T-helper 2 cell treated with Interferon-gamma antibody and Interleukin-4, amounts not matched to agents 5 μg/mL and 100 μg/mL, for 36 hours (primary cell): ENCODE measurements around the gene ZNF746.
A peak's percentile ranks its signal among the peaks of the same experiment; 100 is the strongest.

Experiments used
- DNase-seq: peaks from one replicate; pipeline ENCODE4 v3.0.0; 2021; ENCODE audit warnings: low spot score
- H3K27ac Mint-ChIP-seq: one replicate; pipeline ENCODE4 v1.8.0; 2021; ENCODE audit warnings: mild to moderate bottlenecking, mixed read lengths
- H3K27me3 Mint-ChIP-seq: one replicate; pipeline ENCODE4 v1.8.0; 2021; ENCODE audit warnings: low read depth, mixed read lengths
- H3K36me3 Mint-ChIP-seq: one replicate; pipeline ENCODE4 v1.8.0; 2021; ENCODE audit warnings: low read depth, mixed read lengths
- H3K4me1 Mint-ChIP-seq: one replicate; pipeline ENCODE4 v1.8.0; 2021; ENCODE audit warnings: low read depth, mixed read lengths
- H3K4me3 Mint-ChIP-seq: one replicate; pipeline ENCODE4 v1.8.0; 2022; ENCODE audit warnings: mild to moderate bottlenecking, moderate library complexity, mixed read lengths
- H3K9me3 Mint-ChIP-seq: one replicate; pipeline ENCODE4 v1.8.0; 2021; ENCODE audit warnings: mixed read lengths

Gene ZNF746

DNA sequence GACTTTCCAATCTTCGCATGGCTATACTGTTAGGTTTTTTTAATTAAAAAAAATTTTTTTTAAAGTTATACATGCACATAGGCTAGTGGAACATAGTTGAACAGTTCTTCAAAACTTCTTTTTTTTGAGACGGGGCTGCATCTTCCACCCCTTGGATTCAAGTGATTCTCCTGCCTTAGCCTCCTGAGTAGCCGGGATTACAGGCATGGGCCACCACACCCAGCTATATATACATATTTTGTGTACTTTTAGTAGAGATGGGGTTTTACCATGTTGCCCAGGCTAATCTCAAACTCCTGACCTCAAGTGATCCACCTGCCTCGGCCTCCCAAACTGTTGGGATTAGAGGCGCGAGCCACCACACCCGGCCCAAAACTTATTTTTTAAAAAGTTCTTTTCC lies 54.1 kb downstream of the ZNF746 start:
- no peaks in the 10 kb centered on the region for H3K9me3 Mint-ChIP-seq
- peaks cover 38% of the 10 kb centered on the region for H3K36me3 Mint-ChIP-seq
- peaks cover 13% of the 10 kb centered on the region for H3K4me1 Mint-ChIP-seq
- no peak overlapping the region for H3K27ac Mint-ChIP-seq
- no peaks in the 10 kb centered on the region for H3K27me3 Mint-ChIP-seq
- H3K4me3 Mint-ChIP-seq, result no peak overlapping the region
- DNase-seq, result no peak

DNA sequence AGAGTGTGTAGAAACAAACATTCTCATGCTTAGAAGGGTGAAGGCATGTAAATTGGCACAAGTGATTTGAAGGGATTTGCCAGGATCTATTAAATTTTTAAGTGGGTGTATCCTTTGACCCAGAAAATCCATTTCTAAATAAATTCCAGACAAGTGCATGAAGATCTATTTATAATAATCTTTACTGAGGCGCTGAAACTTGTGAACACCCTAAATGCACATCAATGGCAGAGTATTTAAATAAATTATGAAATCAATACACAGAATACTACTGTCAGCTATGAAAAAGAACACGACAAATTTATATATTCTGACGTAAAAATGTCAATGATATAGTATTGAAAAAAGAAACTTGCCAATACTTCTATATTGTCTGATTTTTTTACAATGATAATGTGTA lies 54.7 kb downstream of the ZNF746 start:
- peaks cover 13% of the 10 kb centered on the region for H3K4me1 Mint-ChIP-seq
- H3K9me3 Mint-ChIP-seq, result no peaks in the 10 kb centered on the region
- DNase-seq, result no peak
- H3K4me3 Mint-ChIP-seq, result no peak overlapping the region
- H3K27ac Mint-ChIP-seq, result no peak overlapping the region
- H3K36me3 Mint-ChIP-seq, result peaks cover 38% of the 10 kb centered on the region
- no peaks in the 10 kb centered on the region for H3K27me3 Mint-ChIP-seq

DNA sequence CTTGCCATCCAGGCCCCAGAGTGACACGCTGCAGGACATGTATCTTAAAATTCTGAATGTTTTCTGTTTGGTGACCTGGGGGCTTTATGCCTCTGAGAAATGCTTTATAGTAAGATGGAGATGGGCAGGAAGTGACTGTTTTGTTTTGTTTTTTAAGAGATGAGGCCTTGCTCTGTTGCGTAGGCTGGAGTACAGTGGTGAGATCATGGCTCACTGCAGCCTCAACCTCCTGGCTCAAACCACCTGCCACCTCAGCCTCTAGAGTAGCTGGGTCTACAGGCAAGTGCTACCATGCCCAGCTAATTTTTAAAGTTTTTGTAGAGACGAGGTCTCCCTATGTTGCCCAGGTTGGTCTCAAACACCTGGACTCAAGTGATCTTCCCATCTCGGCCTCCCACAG lies 57.4 kb downstream of the ZNF746 start:
- H3K4me3 Mint-ChIP-seq, result peak overlapping the region; percentile 4

DNA sequence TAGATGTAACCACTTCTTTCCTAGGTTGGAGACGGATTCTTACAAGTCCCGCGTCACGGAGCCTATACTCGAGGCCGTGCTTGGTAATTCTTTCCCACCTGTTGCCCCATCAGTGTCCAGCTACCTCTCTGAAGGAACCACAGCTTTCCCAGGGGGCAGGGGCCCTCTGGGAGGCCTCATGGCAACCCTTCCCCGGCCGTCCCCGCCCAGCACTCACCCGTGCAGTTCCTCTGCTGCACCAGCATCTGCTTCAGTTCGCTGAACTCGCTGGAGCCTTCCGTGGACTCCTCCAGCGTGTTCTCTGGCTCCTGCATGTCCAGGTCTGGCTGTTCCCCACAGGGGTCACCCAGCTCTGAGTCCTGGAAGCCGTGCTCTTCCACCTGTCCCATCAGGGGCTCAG lies 61.3 kb downstream of the ZNF746 start:
- no peak for DNase-seq
- Mint-ChIP-seq H3K27me3 (no peaks in the 10 kb centered on the region), H3K4me1 (peaks cover 13% of the 10 kb centered on the region), H3K4me3 (no peak overlapping the region), H3K27ac (no peak overlapping the region), H3K9me3 (no peaks in the 10 kb centered on the region), H3K36me3 (peaks cover 40% of the 10 kb centered on the region)

More for the DNA sequence above, 57.4 kb downstream of the ZNF746 start:
- H3K36me3 Mint-ChIP-seq, result peaks cover 29% of the 10 kb centered on the region
- peaks cover 13% of the 10 kb centered on the region for H3K4me1 Mint-ChIP-seq
- peak overlapping the region; percentile 71 for H3K27ac Mint-ChIP-seq
- peak; percentile 18 for DNase-seq
- no peaks in the 10 kb centered on the region for H3K27me3 Mint-ChIP-seq
- no peaks in the 10 kb centered on the region for H3K9me3 Mint-ChIP-seq

DNA sequence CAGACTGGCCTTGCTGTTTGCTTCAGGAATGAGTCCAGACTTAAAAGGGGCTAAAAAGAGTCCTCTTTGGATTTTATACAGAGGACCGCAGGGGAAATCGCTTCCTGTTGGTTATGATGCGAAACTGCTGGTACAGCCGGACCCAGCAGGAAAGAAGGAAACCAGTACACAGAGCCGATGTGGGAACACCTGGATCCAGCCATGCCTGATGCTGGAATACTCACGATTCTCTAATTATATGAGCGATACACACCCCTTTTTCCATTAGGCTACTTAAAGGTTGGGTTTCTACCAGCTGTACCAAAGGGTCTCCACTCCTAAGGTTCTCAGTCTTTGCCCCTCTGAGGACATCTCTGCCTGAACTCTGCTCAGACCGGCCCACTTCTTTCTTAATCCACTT lies 64.5 kb downstream of the ZNF746 start:
- Mint-ChIP-seq H3K27ac (no peak overlapping the region), H3K27me3 (no peaks in the 10 kb centered on the region), H3K9me3 (no peaks in the 10 kb centered on the region), H3K4me3 (no peak overlapping the region), H3K36me3 (peaks cover 47% of the 10 kb centered on the region), H3K4me1 (peaks cover 6% of the 10 kb centered on the region)
- DNase-seq, result no peak

DNA sequence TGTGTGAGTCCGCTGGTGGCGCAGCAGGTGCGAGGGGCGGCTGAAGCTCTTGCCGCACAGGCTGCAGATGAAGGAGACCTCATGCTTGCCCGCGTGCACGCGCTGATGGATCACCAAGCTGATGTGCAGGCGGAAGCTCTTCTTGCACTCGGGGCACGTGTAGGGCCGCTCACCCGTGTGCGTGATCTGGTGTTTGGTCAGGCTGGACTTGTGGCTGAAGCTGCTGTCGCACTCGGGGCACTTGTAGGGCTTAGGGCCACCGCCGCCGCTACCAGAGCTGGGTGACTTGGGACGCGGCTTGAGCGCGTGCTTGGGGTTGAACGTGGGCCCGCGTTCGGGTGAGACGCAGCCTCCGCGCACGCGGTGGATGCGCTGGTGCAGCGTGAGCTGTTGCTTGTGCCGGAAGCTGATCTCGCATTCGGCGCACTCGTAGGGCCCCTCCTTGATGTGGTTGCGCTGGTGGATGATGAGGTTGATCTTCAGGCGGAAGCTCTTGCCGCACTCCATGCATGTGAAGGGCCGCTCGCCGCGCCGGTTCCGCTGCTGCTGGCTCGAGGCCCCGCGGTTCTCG lies 65.4 kb downstream of the ZNF746 start:
- no peak overlapping the region for H3K27ac Mint-ChIP-seq
- no peak for DNase-seq
- peaks cover 6% of the 10 kb centered on the region for H3K4me1 Mint-ChIP-seq
- peaks cover 45% of the 10 kb centered on the region for H3K36me3 Mint-ChIP-seq
- no peaks in the 10 kb centered on the region for H3K27me3 Mint-ChIP-seq
- H3K9me3 Mint-ChIP-seq, result no peaks in the 10 kb centered on the region
- H3K4me3 Mint-ChIP-seq, result no peak overlapping the region

DNA sequence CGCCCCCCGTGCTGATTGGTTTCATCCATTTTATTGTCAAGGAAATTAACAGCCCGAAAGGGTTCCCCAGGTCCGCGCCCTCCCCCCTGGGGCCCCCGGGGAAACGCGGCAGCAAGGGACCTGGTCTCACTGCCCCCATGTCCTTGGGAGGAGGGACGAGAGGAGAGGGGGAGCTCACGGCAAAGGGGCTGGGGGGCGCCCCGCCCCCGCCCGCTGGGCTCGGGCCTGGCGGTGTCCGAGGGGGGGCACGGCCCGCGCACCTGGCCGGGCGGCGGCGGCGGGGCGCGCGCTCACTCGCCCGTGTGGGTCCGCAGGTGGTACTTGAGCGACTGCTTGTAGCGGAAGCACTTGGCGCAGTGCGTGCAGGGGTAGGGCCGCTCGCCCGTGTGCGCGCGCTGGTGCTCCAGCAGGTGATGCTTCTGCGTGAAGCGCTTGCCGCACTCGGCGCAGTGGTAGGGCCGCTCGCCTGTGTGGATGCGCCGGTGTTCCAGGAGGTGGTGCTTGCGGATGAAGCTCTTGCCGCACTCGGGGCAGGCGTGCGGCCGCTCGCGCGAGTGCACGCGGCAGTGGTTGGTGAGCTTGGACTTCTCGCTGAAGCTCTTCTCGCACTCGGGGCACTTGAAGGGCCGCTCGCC lies 66.0 kb downstream of the ZNF746 start:
- H3K9me3 Mint-ChIP-seq, result no peaks in the 10 kb centered on the region
- H3K27me3 Mint-ChIP-seq, result no peaks in the 10 kb centered on the region
- DNase-seq, result no peak
- no peak overlapping the region for H3K27ac Mint-ChIP-seq
- peaks cover 6% of the 10 kb centered on the region for H3K4me1 Mint-ChIP-seq
- H3K36me3 Mint-ChIP-seq, result peaks cover 42% of the 10 kb centered on the region
- no peak overlapping the region for H3K4me3 Mint-ChIP-seq

DNA sequence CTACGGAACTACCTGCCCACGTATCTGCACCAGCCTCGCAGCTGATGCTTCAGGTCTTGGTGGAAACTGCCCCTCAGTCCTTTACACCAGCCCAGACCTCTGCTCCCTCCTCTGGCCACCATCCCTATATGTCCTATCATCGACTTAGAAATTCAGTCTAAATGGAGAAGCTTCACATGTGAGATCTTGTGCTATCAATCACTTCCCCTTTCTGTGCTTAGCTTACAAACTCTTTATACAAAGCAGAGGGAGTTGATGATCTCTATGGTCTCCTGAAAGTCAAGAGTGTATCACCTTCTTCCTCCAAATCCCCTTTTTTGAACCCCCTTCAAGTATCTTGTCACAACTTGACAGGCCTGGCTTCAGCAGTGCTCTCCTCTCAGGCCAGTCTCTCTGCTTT lies 67.4 kb downstream of the ZNF746 start:
- no peaks in the 10 kb centered on the region for H3K27me3 Mint-ChIP-seq
- H3K4me3 Mint-ChIP-seq, result no peak overlapping the region
- no peak overlapping the region for H3K27ac Mint-ChIP-seq
- H3K36me3 Mint-ChIP-seq, result peaks cover 38% of the 10 kb centered on the region
- H3K4me1 Mint-ChIP-seq, result peaks cover 6% of the 10 kb centered on the region
- no peaks in the 10 kb centered on the region for H3K9me3 Mint-ChIP-seq
- no peak for DNase-seq

DNA sequence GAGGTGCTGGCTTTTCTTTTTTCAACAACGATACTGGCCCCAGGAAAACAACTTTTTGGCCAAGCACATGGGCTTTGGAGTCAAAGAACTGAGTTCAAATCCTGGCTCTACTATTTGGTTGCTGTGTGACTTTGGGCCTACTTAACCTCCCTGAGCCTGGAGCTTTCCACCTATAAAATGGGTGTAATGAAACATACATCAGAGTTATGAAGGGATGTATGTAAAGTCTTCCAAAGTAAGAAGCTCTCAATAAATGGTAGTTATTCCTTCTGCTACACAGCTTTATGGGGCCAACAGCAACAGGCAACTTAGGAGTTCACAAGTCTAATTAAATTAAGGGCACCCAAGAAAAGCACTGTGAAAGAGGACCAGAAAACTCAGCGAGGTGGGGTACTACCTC lies 69.7 kb downstream of the ZNF746 start:
- Mint-ChIP-seq H3K9me3 (no peaks in the 10 kb centered on the region), H3K36me3 (peaks cover 29% of the 10 kb centered on the region), H3K4me1 (peaks cover 9% of the 10 kb centered on the region), H3K27ac (no peak overlapping the region), H3K27me3 (peaks cover 14% of the 10 kb centered on the region), H3K4me3 (no peak overlapping the region)
- DNase-seq, result no peak

DNA sequence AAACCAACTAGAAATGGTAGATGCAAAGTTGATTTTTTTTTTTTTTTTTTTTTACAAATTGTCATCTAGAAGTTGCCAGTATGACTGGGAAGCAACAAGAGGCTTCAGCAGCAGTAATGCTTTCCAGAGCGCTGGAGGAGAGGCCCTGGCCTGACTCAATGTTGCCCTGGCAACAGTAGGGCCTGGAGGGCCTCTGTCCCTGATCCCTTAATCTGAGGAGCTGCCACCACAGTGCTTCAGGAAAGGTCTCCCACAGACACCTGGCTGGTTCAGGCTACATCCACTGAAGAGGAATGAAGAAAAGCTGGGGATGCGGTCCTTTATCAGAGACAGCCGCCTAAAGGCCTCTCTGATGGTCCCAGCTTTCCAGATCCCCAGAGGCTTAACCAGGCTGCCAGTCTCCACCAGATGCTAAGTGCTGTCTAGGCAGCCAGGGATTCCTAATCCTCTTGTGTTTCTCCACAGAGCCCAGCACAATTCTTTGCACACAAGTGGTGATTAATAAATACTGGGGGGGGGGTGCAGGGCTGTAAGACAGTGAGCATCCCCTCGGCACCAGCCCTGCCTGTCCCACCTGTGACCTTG lies 70.4 kb downstream of the ZNF746 start:
- no peak overlapping the region for H3K27ac Mint-ChIP-seq
- H3K27me3 Mint-ChIP-seq, result peaks cover 14% of the 10 kb centered on the region
- DNase-seq, result no peak
- H3K9me3 Mint-ChIP-seq, result no peaks in the 10 kb centered on the region
- peaks cover 24% of the 10 kb centered on the region for H3K36me3 Mint-ChIP-seq
- no peak overlapping the region for H3K4me3 Mint-ChIP-seq
- H3K4me1 Mint-ChIP-seq, result peaks cover 9% of the 10 kb centered on the region

DNA sequence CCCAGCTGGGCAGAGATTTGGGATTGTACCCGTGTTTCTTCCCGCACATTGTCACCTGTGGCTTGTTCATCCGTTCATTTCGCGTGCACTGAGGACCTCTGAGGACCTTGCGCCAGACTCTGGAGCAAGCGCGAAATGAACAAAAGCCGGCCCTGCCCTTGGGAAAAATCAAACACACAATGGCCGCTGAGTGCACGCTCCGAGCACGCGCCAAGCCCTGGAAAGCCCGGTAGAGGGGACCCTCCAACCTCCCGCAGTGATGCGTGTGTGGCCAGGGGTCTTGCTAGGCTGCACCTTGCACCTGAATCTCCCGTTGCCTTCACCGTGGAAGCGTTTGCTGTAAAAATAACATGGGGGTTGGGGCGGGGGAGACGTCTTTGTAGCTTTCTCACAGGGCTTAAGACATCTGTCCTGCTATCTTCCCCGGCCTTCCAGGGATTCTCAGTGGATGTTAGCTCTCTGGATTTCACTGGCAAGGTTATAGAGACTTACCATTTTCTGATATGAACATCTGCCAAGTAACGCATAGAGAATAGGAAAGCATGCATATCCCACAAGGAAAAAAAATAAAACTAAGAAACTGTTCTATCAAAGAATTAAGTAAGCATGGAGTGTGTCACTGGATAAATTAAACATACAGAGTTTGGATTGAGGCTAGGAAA lies 74.0 kb downstream of the ZNF746 start:
- peak overlapping the region; percentile 24 for H3K4me3 Mint-ChIP-seq
- H3K4me1 Mint-ChIP-seq, result peaks cover 2% of the 10 kb centered on the region
- no peak for DNase-seq
- peaks cover 14% of the 10 kb centered on the region for H3K27me3 Mint-ChIP-seq
- H3K36me3 Mint-ChIP-seq, result peaks cover 3% of the 10 kb centered on the region
- no peak overlapping the region for H3K27ac Mint-ChIP-seq
- no peaks in the 10 kb centered on the region for H3K9me3 Mint-ChIP-seq

DNA sequence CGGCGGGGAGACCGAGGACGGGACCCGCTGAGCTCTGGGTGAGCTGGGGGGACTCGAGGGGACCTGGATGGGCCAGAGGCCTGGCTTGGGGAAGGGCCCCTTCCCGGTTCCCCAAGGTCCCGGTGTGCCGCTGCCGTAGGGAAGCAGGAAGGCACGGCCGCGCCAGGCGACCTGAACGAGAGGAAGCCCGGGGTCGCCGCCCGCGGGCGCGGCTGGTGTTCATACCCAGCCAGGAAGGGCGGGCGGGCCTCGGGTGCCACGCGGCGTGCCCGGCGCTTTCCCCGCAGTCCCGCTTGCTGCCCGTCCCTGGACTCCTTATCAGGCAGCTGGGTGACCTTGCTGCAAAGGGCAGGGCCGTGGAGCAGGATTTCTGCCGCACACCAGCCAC lies 74.7 kb downstream of the ZNF746 start:
- peak overlapping the region; percentile 38 for H3K4me3 Mint-ChIP-seq
- DNase-seq, result no peak

More for the DNA sequence above, 74.7 kb downstream of the ZNF746 start:
- Mint-ChIP-seq H3K27me3 (peaks cover 14% of the 10 kb centered on the region), H3K4me1 (peaks cover 2% of the 10 kb centered on the region), H3K36me3 (no peaks in the 10 kb centered on the region), H3K27ac (no peak overlapping the region), H3K9me3 (no peaks in the 10 kb centered on the region)
